Inflammatory macrophage (primary cell): ENCODE results near the gene GSKIP.
"Not testable (repeated sequence)": the region's sequence is repeated elsewhere in the genome, so short reads cannot be mapped to it uniquely, and the experiment has no call there.

Source experiments
- DNase-seq, 2 donors: peaks; one replicate each; pipeline ENCODE4 v3.0.0-alpha.2; 2020 to 2022
- total RNA-seq, 18 experiments: gene quantifications; one replicate each; lab custom pipeline; 2026; ENCODE audit warnings: mixed read lengths in 6 of 18, inconsistent platforms in 2 of 18; lab: John Stamatoyannopoulos, UW

The GSKIP gene, protein sequence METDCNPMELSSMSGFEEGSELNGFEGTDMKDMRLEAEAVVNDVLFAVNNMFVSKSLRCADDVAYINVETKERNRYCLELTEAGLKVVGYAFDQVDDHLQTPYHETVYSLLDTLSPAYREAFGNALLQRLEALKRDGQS
- 16.6 to 89.5 (median 40.9) reads per million in 18 experiments for total RNA-seq

- peak; percentile 94 to 95 for DNase-seq
These were observed at the start of gene GSKIP, which contains the start of gene ATG2B for GRCh38 chr14:96362965-96363750. TSS of gene GSKIP (plus strand) at chr14:96363526. CDS start at chr14:96382248, 18,722 bp downstream. TSS of gene ATG2B (minus strand) at chr14:96363341. CDS start at chr14:96362976, 365 bp downstream.

GRCh38 chr14:96316087-96316486 is 47.2 kb upstream of the GSKIP start:
- no peak for DNase-seq

DNA sequence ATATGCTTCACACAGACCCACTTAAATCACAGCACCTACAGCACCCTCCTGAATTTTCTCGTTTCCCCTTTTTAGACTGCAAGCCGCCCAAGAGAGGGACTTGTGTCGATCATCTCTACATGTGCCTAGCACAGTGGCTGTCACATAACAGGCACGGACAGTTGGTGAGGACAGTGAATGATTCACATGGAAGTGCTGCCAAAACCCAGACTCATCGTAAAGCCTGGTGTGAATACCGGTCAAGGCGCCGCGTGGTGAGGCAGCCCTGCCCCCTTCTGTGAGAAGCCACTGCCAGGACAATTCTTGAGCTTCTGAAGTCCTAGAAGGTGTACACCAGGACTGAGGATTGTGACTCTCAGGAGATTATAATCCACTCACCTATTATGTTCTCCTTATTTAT is 44.5 kb upstream of the GSKIP start:
- DNase-seq: no peak

GRCh38 chr14:96320605-96321004 is 42.7 kb upstream of the GSKIP start:
- DNase-seq: no peak

DNA sequence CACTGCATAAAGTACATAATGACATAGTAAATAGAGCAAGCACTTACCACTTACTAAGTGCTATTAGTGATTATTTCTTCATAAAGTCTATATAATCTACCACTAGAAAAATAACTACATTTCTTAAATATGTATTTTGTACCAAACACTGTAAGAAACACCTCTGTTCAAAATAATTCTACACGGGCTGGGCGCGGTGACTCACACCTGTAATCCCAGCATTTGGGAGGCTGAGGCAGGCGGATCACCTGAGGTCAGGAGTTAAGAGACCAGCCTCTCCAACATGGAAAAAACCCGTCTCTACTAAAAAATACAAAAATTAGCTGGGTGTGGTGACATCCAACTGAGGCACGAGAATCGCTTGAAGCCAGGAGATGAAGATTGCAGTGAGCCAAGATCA is 39.1 kb upstream of the GSKIP start:
- DNase-seq: no peak

DNA sequence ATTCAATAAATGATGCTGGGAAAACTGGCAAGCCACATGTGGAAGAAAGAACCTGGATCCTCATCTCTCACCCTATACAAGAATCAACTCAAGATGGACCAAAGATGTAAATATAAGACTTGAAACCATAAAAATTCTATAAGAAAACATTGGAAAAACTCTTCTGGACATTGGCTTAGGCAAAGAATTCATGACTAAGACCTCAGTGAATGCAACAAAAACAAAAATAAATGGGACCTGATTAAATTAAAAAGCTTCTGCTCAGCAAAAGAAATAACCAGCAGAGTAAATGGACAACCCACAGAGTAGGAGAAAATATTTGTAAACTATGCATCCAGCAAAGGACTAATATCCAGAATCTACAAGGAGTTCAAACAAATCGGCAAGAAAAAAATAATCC is 24.8 kb upstream of the GSKIP start:
- no peak for DNase-seq

DNA sequence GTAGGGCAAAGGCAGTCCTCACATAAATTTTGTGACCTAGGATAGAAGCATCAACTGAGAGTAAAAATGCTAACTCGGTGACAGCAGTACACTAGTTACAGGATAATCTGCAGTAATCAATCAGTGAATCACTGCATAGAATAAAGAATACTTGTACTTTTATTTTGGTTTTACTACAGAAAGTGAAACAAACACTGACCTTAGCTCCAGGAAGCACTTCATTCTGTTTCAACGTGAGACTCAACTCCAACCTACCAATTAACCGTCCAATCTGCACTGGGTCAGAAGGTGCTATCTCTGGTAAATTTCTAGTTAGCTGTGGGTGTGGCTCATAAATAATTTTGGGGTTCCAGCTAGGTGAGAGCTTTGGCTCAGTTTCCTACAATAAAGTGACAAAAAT is 22.0 kb upstream of the GSKIP start:
- DNase-seq: no peak

- no peak for DNase-seq
These were observed 17.7 kb upstream of the GSKIP start for GRCh38 chr14:96345669-96346068.

- not testable (repeated sequence) for DNase-seq
These were observed 15.4 kb upstream of the GSKIP start for GRCh38 chr14:96347957-96348356.

DNA sequence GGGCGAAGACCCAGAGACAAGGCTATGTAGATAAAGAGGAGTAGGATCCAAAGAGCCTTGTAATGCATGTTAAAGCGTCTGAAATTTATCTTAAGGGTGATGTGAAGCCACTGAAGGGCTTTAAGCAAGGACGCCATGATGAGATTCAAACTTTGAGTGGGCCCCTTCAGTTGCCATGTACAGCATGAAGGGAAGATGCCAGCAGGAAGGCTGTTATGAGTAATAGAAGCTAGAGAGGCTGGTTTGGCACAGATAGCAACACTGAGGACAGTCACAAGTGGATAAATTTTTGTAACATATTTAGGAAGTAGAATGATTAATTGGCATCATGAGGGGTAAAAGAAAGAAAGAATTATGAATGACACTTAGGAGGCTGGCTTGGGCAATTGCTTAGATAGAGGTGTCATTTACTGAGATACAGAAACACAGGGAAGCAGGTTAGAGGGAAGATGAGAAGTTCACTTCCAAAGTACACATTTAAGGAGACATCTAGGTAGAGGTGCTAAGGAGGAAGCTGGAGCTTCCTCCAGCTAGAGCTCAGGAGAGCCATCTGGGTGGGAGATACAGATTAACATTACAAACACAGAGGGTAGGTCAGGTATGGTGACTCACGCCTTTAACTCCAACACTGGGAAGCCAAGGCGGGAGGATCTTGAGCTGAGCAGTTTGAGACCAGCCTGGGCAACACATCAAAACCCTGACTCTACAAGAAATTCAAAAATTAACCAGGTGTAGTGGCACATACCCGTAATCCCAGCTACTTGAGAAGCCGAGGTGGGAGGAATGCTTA is 13.8 kb upstream of the GSKIP start:
- DNase-seq: no peak

- DNase-seq: no peak
These were observed 11.3 kb upstream of the GSKIP start for GRCh38 chr14:96351986-96352385.

DNA sequence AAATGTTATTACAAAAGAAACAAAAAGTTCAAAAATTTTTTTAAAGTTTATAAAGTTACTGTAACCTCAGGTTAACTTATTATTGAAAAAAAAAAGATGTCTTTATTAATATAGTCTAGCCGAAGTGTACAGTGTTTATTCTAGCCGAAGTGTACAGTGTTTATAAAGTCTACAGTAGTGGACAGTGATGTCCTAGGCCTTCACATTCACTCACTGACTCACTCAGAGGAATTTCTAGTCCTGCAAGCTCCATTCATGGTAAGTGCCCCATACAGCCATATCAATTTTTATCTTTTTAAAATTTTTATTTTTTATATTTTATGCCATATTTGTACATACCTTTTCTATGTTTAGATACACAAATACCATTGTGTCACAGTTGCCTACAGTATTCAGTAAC is 10.6 kb upstream of the GSKIP start:
- DNase-seq: no peak

DNA sequence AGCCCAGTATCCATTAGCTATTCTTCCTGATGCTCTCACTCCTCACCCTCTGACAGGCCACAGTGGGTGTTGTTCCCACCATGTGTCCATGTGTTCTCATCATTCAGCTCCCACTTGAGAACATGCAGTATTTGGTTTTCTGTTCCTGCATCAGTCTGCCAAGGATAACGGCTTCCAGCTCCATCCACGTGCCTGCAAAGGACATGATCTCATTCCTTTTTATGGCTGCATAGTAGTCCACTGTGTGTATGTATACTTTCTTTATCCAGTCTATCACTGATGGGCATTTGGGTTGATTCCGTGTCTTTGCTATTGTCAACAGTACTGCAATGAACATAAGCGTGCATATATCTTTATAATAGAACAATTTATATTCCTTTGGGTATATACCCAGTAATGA is 9.1 kb upstream of the GSKIP start:
- no peak for DNase-seq

- no peak for DNase-seq
These were observed 6.1 kb upstream of the GSKIP start for GRCh38 chr14:96357216-96357615.

- no peak for DNase-seq
These were observed 3.4 kb upstream of the GSKIP start for GRCh38 chr14:96359959-96360358.

DNA sequence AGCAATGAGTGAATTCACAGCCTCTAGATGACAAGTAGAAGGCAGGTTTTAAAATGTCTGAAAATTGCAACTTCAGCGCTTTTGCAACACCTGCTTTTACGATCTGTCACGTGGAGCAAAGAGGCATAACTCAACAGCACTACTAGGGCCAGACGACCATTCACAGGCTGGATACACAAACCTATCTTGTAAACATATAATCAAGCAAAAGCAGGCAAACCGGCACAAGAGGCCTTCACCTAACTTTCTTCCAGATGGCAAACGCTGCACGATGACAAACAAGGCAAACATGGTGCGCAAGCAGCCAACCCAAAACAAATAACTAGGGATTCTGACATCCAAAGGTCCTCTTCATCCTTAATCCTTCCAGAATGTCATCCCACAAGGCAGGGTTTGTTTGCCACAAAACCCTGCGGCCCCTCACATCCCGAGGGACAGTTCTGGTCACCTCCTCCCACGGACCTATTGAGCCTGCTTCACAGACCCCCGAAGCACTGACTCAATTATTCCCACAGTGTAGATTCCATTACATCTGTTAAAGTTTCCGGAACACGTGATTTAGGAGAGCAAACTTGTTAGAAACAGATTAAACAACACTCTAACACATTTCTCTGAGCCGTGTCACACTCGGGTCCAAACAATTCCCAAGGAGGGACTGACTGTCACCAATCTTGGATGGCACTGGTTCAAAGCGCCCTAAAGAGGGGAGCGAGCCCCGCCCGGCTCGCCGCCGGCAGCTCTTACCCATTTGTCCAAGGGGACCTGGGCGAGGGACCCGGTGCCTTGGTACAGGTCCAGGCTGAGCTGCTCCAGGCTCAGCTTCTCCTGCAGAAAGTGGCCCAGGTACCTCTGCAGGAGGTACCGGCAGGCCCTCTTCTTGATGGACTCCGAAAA is 1.0 kb upstream of the GSKIP start:
- DNase-seq: peak; percentile 24

- peak; percentile 26 to 43 for DNase-seq
These were observed 518 bp downstream of the GSKIP start for GRCh38 chr14:96363751-96364336.

DNA sequence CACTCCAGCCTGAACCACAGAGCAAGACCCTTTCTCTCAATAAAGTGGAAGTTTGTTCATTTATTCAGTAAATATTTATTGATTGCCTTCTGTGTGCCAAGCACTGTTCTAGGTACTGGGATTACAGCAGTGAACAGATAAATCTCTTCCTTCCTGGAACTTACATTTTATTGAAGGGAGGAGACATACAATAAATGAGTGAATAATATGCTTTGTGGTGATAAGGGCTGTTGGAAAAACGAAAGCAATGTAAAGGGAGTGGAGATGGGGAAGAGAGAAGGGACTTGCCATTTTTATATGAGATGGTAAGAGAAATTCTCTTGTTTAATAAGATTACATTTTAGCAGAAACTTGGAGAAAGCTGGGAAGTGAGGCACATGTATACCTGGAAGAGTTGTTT is 1.6 kb downstream of the GSKIP start:
- no peak for DNase-seq

DNA sequence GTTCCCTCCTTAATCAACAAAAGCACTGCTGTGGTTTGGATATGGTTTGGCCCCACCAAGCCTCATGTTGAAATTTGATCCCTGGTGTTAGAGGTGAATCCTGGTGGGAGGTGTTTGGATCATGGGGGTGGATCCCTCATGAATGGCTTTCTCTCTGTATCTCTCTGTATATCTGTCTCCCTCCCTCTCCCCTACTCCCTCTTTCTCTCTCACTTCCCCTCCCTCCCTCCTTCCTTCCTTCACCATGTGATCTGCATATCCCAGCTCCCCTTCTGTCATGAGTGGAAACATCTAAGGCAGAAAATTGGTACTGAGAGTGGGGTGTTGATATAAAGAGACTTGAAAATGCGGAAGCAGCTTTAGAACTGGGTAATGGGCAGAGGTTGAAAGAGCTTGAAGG is 5.2 kb downstream of the GSKIP start:
- no peak for DNase-seq

GRCh38 chr14:96370528-96370927 is 7.2 kb downstream of the GSKIP start:
- no peak for DNase-seq

GRCh38 chr14:96373538-96373937 is 10.2 kb downstream of the GSKIP start:
- DNase-seq: no peak

GRCh38 chr14:96376093-96376492 is 12.8 kb downstream of the GSKIP start:
- DNase-seq: no peak
